HEK293 (cell line): ENCODE results near the gene PLEKHH3.

Experiments
- CTCF ChIP-seq: fragments of 450-650 bp; formaldehyde crosslinking; IDR thresholded peaks from 2 replicates; pipeline ENCODE4 v1.5.1; 2016; ENCODE audit warnings: missing biosample characterization, missing genetic modification characterization
- HIC1 ChIP-seq: fragments of 450-650 bp; formaldehyde crosslinking; IDR thresholded peaks from 2 replicates; pipeline ENCODE4 v1.5.1; 2016; ENCODE audit warnings: missing biosample characterization, missing genetic modification characterization
- MEIS1 ChIP-seq: sonication (generic); formaldehyde crosslinking; IDR thresholded peaks from 2 replicates; pipeline ENCODE4 v1.8.1; 2022; ENCODE audit warnings: missing genetic modification reagents, mild to moderate bottlenecking, borderline replicate concordance
- PBX3 ChIP-seq: sonication (generic); formaldehyde crosslinking; IDR thresholded peaks from 2 replicates; pipeline ENCODE4 v1.8.1; 2022; ENCODE audit warnings: mild to moderate bottlenecking, moderate library complexity, missing genetic modification reagents
- ZNF670 ChIP-seq: fragments of 450-650 bp; formaldehyde crosslinking; IDR thresholded peaks from 2 replicates; pipeline ENCODE4 v1.5.1; 2016; ENCODE audit warnings: missing biosample characterization, missing genetic modification characterization, low read depth

GRCh38 chr17:42655528-42655927 lies 21.3 kb downstream of the PLEKHH3 start:
- TF ChIP-seq HIC1 (tag by site-specific recombination) (no peak), ZNF670 (tag by site-specific recombination) (no peak), PBX3 (CRISPR knock-in tag) (no peak), MEIS1 (no peak), CTCF (tag by site-specific recombination) (no peak)
